MM.1S (cell line): Measurements from ENCODE around the gene PRELID3B.

Experiments used
- DNase-seq: peaks from one replicate; pipeline ENCODE4 v3.0.0-alpha.2; 2015
- H2AFZ ChIP-seq: fragments of 300-600 bp; sonication (generic); 2 replicates; pipeline ENCODE4 v1.6.0; 2016; ENCODE audit warnings: antibody characterized with exemption, low read length
- H3F3A ChIP-seq: fragments of 300-600 bp; sonication (generic); 2 replicates; pipeline ENCODE4 v1.6.1; 2016; ENCODE audit warnings: mild to moderate bottlenecking, antibody characterized with exemption, low read length, moderate library complexity, mixed read lengths; ENCODE audit not compliant: insufficient read depth
- H3K27ac ChIP-seq: fragments of 300-600 bp; sonication (generic); 2 replicates; pipeline ENCODE4 v1.5.1; 2016; ENCODE audit warnings: mild to moderate bottlenecking, low read length
- H3K27me3 ChIP-seq: fragments of 300-600 bp; sonication (generic); replicated peaks from 2 replicates; pipeline ENCODE4 v1.6.0; 2016; ENCODE audit warnings: low read length; ENCODE audit not compliant: insufficient read depth
- H3K36me3 ChIP-seq: fragments of 300-600 bp; sonication (generic); replicated peaks from 2 replicates; pipeline ENCODE4 v1.6.1; 2016; ENCODE audit warnings: mild to moderate bottlenecking, low read length, mixed read lengths; ENCODE audit not compliant: insufficient read depth
- H3K4me1 ChIP-seq: fragments of 300-600 bp; sonication (generic); 2 replicates; pipeline ENCODE4 v1.6.1; 2016; ENCODE audit warnings: low read length, mixed read lengths
- H3K4me2 ChIP-seq: fragments of 300-600 bp; sonication (generic); 2 replicates; pipeline ENCODE4 v1.6.0; 2016; ENCODE audit warnings: low read depth, low read length
- H3K4me3 ChIP-seq: fragments of 300-600 bp; sonication (generic); 2 replicates; pipeline ENCODE4 v1.5.1; 2016; ENCODE audit warnings: low read length, mixed read lengths
- H3K79me2 ChIP-seq: fragments of 300-600 bp; sonication (generic); 2 replicates; pipeline ENCODE4 v1.6.1; 2016; ENCODE audit warnings: mixed run types, low read length, mixed read lengths
- H3K9ac ChIP-seq: fragments of 300-600 bp; sonication (generic); 2 replicates; pipeline ENCODE4 v1.6.1; 2016; ENCODE audit warnings: low read length, mixed read lengths
- H3K9me2 ChIP-seq: fragments of 300-600 bp; sonication (generic); replicated peaks from 2 replicates; pipeline ENCODE4 v1.6.1; 2016; ENCODE audit warnings: mild to moderate bottlenecking, low read length, mixed read lengths; ENCODE audit not compliant: insufficient read depth
- H3K9me3 ChIP-seq: fragments of 300-600 bp; sonication (generic); replicated peaks from 2 replicates; pipeline ENCODE4 v1.6.1; 2016; ENCODE audit warnings: mild to moderate bottlenecking, low read length, mixed read lengths; ENCODE audit not compliant: insufficient read depth
- H4K20me1 ChIP-seq: fragments of 300-600 bp; sonication (generic); 2 replicates; pipeline ENCODE4 v1.6.1; 2016; ENCODE audit warnings: mild to moderate bottlenecking, low read length, moderate library complexity, mixed read lengths; ENCODE audit not compliant: insufficient read depth
- EZH2 ChIP-seq: fragments of 300-600 bp; sonication (generic); optimal IDR thresholded peaks from 2 replicates; pipeline ENCODE3; 2017; ENCODE audit warnings: low read depth, mild to moderate bottlenecking, antibody characterized with exemption, low read length, mixed read lengths
- EZH2phosphoT487 ChIP-seq: fragments of 300-600 bp; sonication (generic); IDR thresholded peaks from 2 replicates; pipeline ENCODE4 v1.6.1; 2018; ENCODE audit warnings: antibody characterized with exemption, low read length
- TF ChIP-seq, protein P1 (sequence below): fragments of 300-600 bp; sonication (generic); IDR thresholded peaks from 2 replicates; pipeline ENCODE4 v1.5.1; 2016; ENCODE audit warnings: antibody characterized with exemption, low read length, mixed read lengths

The PRELID3B gene

GRCh38 chr20:58992911-58993310 is 49.7 kb downstream of the PRELID3B start:
- peak overlapping the region; percentile 12 for H3K9ac ChIP-seq
- H3K4me2 ChIP-seq, result peak overlapping the region; percentile 33; the same call in 1 of the 2 replicates
- H3K4me1 ChIP-seq, result peaks cover 28% of the 10 kb centered on the region
- TF ChIP-seq, protein P1, sequence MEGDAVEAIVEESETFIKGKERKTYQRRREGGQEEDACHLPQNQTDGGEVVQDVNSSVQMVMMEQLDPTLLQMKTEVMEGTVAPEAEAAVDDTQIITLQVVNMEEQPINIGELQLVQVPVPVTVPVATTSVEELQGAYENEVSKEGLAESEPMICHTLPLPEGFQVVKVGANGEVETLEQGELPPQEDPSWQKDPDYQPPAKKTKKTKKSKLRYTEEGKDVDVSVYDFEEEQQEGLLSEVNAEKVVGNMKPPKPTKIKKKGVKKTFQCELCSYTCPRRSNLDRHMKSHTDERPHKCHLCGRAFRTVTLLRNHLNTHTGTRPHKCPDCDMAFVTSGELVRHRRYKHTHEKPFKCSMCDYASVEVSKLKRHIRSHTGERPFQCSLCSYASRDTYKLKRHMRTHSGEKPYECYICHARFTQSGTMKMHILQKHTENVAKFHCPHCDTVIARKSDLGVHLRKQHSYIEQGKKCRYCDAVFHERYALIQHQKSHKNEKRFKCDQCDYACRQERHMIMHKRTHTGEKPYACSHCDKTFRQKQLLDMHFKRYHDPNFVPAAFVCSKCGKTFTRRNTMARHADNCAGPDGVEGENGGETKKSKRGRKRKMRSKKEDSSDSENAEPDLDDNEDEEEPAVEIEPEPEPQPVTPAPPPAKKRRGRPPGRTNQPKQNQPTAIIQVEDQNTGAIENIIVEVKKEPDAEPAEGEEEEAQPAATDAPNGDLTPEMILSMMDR, result no peak
- TF ChIP-seq EZH2 (no peak), EZH2phosphoT487 (no peak)
- H3F3A ChIP-seq, result peaks cover 19% of the 10 kb centered on the region
- H3K4me3 ChIP-seq, result no peak overlapping the region
- H3K27me3 ChIP-seq, result no peaks in the 10 kb centered on the region
- H3K79me2 ChIP-seq, result peaks cover 20% of the 10 kb centered on the region
- H3K27ac ChIP-seq, result peak overlapping the region; percentile 97
- no peaks in the 10 kb centered on the region for H4K20me1 ChIP-seq
- no peak for DNase-seq
- H3K9me2 ChIP-seq, result no peaks in the 10 kb centered on the region
- H3K9me3 ChIP-seq, result no peaks in the 10 kb centered on the region
- peaks cover 29% of the 10 kb centered on the region for H3K36me3 ChIP-seq
- H2AFZ ChIP-seq, result no peak overlapping the region

- DNase-seq, result no peak
- H4K20me1 ChIP-seq, result no peaks in the 10 kb centered on the region
- no peaks in the 10 kb centered on the region for H3K27me3 ChIP-seq
- peaks cover 28% of the 10 kb centered on the region for H3K4me1 ChIP-seq
- no peak overlapping the region for H3K4me2 ChIP-seq
- TF ChIP-seq, protein P1, result no peak
- TF ChIP-seq EZH2phosphoT487 (no peak), EZH2 (no peak)
- no peak overlapping the region for H3K4me3 ChIP-seq
- peaks cover 29% of the 10 kb centered on the region for H3K36me3 ChIP-seq
- H3K27ac ChIP-seq, result no peak overlapping the region
- no peak overlapping the region for H2AFZ ChIP-seq
- H3F3A ChIP-seq, result peaks cover 19% of the 10 kb centered on the region
- H3K9ac ChIP-seq, result no peak overlapping the region
- H3K9me3 ChIP-seq, result no peaks in the 10 kb centered on the region
- H3K79me2 ChIP-seq, result peaks cover 28% of the 10 kb centered on the region
- no peaks in the 10 kb centered on the region for H3K9me2 ChIP-seq
These were observed 50.9 kb downstream of the PRELID3B start for GRCh38 chr20:58991715-58992114.

GRCh38 chr20:58990651-58991445 is 51.7 kb downstream of the PRELID3B start:
- no peak overlapping the region for H3K27ac ChIP-seq
- peaks cover 37% of the 10 kb centered on the region for H3K79me2 ChIP-seq
- H3K9ac ChIP-seq, result no peak overlapping the region
- no peak for DNase-seq
- TF ChIP-seq, protein P1, result no peak
- TF ChIP-seq EZH2phosphoT487, result no peak
- TF ChIP-seq EZH2, result no peak
- H3K9me2 ChIP-seq, result no peaks in the 10 kb centered on the region
- H3K9me3 ChIP-seq, result no peaks in the 10 kb centered on the region
- no peak overlapping the region for H2AFZ ChIP-seq
- no peaks in the 10 kb centered on the region for H4K20me1 ChIP-seq
- H3K27me3 ChIP-seq, result no peaks in the 10 kb centered on the region
- no peak overlapping the region for H3K4me2 ChIP-seq
- H3K4me1 ChIP-seq, result peaks cover 28% of the 10 kb centered on the region
- H3K4me3 ChIP-seq, result no peak overlapping the region
- H3K36me3 ChIP-seq, result peaks cover 29% of the 10 kb centered on the region
- H3F3A ChIP-seq, result peaks cover 19% of the 10 kb centered on the region
